GM18907 (cell line): Measurements from ENCODE around the gene TCEANC2.
"Not testable (repeated sequence)": the region's sequence is repeated elsewhere in the genome, so short reads cannot be mapped to it uniquely, and the experiment has no call there.

Source experiments
- ATAC-seq: cut with Tn5 transposase; IDR thresholded peaks from one replicate; pipeline ENCODE4 v1.9.1; 2021; ENCODE audit warnings: mild to moderate bottlenecking, moderate library complexity; ENCODE audit not compliant: unreplicated experiment

The TCEANC2 gene

DNA sequence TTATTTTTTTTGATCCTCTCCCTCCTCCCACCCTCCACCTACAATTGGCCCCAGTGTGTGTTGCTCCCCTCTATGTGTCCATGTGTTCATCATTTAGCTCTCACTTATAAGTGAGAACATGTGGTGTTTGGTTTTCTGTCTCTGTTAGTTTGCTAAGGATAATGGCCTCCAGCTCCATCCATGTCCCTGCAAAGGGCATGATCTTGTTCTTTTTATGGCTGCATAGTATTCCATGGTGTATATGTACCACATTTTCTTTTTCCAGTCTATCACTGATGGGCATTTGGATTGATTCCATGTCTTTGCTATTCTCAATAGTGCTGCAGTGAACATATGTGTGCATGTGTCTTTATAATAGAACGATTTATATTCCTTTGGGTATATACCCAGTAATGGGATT is 28.6 kb upstream of the TCEANC2 start:
- not testable (repeated sequence) for ATAC-seq

DNA sequence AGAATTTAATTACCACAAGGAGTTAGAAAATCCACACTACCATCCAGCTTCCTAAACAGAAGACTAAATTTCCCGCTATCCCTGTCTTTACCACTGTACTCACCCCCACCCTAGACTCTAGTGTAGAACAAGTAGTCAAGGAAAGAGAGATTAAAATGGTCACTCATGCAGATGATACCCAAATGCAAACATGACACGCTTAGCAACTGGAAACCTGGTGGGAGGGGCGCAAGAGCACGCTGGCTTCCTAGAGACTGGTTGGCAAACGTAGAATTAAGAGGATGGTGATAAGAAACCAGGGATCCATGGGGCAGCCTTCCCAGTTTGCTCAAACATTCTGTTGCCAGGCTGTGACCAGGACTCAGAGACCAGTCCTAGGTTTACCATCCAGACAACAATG is 25.6 kb upstream of the TCEANC2 start:
- no peak for ATAC-seq

DNA sequence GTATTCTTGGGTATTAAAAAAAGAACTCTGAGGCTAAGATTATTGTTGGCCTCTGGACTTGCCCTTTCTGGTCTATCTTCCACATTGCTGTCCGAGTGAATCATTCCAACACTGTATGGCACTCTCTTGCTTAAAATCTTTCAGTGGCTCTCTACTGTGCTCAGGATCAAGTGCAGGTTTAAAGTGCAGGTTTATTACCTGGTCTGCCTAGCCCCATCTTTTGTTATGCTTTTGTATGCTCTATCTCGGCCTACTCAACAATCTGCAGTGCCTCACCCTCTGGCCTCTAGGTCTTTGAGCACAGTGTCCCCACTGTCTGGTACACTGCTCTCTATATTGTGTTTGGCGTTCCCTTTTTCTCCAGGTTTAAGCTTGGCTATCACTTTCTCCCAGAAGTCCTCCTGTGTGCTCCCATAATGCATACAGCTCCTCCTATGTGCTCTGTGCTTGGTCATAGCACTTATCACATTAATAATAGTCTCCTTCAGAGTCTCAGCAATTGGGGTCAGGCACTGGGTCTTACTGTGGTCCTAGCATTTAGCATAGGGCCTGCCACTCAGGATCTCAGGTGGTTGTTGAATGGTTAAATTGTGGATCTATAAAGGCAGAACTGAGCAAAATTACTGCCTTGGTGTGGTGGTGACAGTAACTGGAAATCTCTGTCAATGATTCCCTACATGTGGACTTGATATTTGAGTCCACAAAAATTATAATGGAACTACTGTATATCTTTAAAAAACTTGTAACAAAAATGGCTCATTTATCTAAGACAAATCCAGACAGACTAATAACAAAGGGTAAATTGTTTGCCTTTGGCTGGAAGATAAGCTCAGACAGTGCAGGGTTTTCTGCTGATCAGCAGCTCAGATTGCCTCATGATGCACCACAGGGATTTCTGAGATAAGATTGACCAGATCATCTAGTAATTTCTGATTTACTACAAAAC is 24.8 kb upstream of the TCEANC2 start:
- ATAC-seq: no peak

DNA sequence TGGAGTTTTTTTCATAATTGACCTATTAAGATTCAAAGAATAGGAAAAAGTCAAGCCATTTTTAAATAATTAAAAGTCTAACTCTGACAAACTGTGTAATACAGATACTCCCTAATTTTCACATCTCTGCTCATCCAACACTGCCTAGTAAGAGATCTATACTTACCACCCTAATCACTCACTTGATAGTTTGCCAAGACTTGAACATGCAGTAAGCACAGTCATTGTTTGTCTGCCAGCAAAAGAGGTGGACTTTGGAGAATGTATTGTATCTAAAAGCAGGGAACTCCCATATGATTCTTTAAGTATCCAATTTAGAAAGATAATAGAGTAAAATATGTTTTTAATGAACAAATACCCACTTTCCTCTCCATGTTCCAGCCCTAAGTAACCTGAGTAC is 15.9 kb upstream of the TCEANC2 start:
- no peak for ATAC-seq

DNA sequence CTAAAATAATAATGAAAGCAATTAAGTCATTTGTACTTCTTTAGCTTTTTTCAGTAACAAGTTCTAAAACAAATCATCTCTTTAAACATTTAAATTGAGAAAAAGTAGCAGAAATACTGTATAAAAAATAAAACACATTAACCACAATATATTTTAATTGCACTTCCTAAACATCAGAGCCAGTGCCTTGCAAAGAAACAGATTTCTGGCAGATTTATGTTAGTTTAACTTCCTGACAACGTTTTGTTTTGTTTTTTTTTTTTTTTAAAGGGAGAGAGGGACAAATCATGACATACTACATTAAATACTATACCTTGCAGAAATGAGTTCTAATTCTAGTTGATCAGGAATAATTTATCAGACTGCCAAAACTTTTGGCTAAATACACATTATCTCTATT is 11.6 kb upstream of the TCEANC2 start:
- ATAC-seq: no peak

DNA sequence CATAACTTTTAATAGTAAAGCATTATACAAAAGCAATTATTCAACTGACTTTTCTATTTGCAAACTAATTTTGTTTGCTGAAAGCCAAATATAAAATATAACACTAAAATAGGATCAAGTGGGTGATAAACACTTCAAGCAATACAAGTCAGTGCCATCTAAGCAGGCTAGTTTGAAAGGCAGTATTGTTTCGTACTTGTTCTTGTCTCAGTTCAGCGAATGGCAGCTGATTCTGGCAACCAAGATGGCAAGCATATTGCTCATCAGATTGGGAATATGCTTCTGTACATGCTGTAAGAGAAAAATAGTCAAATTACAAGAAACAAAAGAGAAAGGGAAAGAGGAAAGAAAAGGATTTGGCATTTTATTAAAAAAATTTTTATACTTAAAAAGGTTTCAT is 7.9 kb upstream of the TCEANC2 start:
- no peak for ATAC-seq

DNA sequence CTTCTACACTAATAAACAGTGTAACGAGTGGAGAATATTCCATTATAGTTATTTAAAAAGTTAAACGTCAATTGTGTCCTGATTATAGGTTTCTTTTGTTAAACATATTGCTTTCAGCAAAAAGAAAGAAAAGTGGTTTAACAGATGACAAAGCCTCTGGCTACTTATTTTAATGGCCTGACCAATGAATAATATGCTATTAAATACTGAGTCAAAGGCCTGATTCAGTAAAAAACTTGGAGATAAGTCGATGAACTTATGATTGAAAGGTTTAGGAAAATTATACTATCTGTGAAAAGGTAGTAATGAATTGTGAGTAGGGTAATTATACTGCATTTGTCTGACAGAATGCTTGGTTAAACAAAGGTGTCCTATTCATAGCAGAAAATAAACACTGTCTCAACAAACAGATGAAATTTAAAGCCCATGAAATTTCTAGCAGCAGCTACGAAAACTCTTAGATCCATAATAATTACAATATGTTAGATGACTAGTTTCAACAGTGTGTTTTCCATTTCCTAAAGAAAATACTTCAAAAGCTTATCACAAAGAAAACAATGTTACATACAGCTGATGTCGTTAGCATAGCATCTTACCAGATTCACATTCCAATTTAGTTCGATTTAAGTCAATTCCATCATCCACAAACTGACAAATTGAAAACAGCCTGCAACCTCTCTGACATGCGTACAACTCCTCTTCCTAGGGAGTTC is 6.6 kb upstream of the TCEANC2 start:
- no peak for ATAC-seq

DNA sequence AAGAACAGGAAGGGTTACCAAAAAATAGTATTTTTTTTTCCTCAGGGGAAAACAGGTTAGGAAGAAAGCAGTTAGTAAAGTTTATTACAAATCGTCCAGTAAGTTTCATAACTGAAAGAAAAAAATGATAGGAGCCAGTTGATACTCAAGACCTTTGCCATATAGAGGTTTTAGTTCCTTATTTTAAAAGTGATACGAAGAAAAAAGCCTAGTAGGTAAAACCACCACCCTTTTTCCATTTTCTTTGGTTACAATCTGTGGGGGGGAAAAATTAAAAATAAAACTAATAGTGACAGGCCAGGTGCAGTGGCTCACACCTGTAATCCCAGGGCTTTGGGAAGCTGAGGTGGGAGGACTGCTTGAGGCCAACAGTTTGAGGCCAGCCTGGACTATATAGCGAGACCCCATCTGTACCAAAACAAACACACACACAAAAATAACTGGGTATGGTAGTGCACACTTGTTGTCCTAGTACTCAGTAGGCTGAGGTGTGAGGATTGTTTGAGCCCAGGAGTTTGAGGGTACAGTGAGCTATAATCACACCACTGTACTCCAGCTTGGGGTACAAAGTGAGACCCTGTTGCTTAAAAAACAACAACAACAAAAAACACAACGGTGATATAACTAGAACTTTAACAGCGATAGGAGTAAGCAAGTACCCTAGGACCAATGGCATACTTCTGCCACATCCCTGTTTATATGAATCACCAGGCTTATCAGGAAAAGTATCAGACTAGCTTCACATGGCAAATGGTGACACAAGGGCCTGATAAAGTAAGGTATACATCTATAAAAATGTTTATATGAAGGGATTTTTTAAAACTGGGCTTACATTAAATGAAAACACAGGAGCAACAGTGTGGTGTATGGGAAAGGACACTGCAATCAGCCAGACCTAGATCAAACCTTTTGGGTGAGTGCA is 5.8 kb upstream of the TCEANC2 start:
- ATAC-seq: no peak

DNA sequence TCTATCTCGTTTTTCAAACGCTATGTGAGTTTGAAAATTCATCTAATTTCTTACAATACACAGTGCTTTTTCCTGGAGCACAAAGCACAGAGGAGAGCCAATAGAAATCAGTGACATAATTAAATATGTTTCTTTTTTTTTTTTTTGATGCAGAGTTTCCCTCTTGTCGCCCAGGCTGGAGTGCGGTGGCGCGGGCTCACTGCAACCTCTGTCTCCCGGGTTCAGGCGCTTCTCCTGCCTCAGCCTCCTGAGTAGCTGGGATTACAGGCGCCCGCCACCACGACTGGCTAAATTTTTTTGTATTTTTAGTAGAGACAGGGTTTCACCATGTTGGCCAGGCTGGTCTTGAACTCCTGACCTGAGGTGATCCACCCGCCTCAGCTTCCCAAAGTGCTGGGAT is 3.0 kb upstream of the TCEANC2 start:
- not testable (repeated sequence) for ATAC-seq

DNA sequence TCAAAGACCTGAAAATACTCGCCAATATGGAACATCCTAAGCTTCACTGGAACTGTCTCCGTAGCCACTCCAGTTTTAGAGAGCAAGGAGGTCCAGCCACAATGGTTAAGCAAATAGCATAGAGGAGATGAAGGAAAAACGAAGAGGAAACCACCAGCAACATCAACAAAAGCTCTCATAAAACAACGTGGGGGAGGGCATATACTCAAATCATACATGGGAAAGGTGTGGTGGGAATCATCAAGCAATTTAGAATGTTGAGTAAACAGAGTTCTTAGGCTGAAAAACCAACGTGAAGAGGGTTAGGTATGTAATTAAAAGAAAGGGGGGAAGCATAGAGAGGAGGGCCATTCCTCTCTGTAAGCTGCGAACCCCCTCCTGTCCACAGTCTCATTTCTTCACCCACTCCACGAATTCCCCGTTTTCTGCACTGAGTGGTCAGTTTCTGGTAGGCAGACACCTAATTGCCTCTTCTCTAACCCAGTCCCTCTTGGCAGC is 1.4 kb upstream of the TCEANC2 start:
- no peak for ATAC-seq

DNA sequence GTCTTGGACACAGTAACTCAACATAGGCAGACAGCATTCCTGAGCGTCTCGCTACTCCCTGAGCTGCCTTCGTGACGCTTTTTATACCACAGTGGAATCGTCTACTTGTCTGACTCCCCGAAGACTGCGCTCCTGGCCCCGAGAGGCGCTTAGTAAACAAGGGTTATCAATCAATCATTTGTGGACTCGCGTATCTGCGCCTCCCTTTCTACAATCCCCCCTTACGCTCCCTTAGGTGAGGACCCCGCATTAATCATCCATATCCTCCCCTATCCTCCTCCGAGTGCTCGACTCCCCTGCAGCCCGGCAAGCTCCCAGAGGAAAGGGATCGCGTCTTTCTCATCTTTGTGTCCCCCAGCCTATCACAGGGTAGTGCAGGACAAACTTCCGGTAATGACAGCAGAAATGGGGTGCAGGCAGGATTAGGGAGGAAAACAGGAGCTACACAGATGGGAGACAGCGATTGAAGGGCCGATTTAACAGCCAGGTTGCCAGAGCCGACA is 926 bp upstream of the TCEANC2 start:
- ATAC-seq: peak; percentile 24

DNA sequence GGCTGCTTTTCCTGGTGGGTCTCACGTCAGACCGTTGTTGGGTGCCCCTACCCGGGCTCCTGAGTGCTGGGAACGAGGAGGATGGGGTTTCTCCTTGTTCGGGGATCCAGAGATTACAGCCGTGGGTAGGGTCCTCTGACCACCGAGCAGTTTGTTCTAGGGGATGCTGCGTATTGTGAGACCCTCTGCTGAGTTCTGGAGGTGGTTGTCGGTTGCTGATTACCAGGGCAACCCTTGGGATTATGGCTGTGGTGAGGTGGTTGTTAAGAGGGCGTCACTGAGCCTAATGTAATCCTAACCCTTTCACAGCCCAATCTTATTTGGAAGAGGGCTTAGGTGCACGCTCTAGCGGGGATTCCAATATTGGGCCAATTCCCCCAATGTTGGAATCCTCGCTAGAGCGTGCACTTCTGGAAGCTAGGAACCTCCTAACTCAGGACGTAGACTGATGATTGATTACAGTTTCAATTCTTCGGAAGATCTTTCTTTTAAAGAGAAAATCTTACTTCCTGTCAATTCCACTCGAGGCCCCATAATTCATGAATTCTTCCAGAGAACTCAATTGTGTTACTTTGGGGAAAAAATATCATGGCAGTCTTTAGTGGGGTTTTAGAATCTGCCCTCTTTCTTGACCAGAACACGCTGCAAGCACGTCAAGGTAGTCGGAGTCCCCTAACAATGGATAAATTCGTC is 483 bp downstream of the TCEANC2 start:
- no peak for ATAC-seq

DNA sequence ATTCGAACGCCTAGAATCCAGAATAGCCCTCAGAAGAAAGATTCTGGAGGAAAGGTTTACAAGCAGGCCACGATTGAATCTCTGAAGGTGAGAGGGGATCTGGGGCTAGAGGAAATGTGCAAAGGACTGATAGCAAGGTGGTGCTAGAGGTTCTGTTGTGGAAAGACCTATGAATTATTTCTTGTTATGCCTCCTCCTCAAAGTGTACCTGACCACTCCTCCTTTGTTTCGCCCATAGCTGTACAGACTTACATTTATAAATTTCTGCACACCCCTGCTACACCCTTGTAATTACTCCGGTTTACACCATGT is 986 bp downstream of the TCEANC2 start:
- ATAC-seq: no peak

DNA sequence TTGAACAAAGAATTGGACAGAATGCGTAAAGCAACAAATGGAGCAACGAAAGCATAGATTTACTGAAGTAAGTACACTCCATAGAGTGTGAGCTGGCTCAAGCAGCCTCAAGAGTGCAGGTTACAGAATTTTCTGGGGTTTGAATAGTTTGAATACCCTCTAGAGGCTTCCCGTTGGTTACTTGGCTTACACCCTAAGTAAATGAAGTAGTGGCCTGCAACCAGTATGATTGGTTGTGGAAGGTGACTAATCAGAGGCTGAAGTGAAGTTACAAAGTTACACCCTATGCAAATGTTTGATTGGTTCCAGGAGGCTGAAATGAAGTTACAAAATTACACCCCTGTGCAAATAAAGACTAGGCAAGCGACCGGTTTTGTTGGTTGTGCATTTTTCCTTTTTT is 10.9 kb downstream of the TCEANC2 start:
- no peak for ATAC-seq

DNA sequence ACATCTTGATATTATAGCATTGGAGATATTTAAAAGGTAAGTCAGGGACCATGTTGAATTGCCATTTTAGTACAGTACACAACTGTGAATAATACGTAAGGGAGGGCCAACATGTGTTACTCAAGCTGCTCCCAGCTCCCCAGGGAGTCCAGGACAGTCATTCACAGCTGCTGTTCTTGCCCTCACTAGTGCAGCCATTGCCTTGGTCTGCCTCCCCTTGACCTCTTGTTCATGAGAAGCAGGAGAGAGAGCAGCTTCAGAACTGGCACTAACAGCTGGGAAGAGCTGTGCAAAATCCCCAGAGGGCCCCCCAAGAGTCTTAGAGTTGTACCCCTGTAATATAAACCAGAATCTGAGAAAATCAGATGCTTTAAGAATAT is 16.4 kb downstream of the TCEANC2 start:
- peak; percentile 17 for ATAC-seq

DNA sequence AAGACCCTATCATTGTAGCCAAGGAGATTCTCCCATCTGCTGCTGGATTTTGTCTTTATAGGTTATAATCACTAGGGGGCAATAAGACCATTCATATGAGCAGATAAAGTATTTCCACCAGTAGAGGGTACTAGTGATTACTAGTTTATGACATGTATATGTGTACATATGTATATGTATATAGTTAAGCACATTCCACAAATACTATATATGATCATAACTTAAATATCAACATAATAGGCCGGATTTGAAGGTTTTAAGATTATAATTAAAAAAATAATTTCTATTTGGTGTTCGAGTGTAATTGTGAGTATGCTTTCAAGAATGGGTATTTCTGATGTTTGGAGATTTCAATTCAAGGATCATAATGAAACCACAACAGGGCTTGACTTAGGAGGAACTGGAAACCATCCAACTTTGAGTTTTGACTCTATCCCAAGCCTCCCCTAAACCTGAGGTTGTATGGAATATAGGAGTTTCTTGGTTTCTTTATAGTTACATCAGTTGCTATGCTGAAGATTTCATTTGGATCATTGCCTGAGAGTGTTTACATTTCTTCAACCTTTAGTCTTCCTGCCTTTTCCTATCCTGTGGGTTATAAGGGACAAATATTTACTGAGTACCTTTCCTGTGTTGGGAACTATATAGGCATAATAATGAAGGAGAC is 16.9 kb downstream of the TCEANC2 start:
- ATAC-seq: peak; percentile 65

DNA sequence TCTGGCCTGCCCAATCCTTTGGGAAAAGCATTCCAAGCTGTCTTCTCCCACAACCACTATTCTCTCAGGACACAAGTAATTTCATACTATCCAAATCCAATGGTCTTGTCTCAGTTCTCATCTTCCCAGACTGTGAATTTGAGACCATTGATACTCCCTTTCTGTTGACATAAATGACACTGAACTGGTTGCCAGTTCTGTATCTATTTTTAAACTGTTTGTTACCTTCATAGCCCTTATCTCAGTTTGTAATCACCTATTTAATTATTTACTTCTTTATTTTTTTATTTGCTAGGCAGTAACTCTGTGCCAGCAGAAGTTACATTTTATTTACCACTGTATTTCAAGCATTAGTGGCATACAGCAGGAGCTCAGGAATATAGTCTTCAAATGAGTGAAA is 24.0 kb downstream of the TCEANC2 start:
- ATAC-seq: no peak

DNA sequence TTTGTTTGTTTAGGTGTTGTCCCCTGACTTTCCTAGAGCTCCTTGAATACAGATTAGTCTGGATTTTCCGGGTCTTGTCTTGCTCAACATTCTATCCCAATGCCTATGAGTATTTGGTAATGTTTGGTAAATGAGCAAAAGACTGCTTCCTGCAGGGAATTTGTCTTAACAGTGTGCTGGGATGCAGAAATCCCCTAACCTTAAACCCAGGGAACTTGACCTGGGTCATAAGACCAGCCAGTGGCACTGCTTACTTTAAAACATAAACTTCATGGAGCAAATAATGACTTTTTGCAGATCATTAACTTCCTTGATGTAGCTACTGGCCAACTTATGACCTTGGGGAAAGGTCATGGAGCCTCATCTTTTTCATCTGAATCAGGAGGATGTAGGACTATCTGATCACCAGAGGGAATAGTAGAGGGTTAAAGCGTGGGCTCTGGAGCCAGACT is 27.2 kb downstream of the TCEANC2 start:
- no peak for ATAC-seq

DNA sequence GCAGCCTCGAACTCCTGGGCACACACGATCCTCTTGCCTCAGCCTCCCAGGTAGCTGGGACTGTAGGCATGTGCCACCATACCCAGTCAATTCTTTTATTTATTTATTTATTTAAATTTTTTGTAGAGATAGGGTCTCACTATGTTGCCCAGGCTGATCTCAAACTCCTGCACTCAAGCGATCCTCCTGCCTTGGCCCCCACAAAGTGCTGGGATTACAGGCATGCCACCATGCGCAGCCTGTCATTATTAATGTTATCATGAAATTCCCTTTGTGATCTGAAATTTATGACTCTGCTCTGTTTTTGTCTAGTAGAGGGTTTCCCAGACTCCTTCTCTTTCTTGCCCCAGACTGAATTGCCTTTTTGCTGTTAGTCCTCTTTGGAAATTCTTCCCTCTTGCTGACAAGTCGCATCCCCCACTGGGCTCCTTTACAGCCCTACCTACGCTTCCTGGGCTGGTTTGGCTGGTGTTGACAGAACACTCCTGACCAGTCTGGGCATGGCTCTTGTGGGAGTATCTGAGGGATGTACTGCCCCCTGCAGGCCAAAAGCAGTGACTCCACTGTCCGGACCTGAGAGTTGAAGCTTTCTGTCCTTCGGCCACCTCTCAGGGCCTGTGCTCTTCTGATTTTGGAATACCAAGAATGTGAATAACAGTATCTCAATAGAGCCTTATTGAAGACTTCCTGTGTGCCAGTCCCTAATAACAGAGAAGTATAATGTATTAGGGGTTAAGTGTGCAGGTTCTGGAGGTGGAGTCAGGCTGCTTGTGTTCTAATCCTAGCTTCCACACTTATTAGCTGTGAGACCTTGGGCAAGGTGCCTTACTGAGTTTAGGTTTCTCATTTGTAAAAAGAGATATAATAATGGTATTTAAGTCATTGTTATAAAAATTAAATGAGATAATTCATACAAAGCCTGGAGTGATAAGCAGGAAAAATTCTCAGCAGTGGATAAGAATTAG is 28.2 kb downstream of the TCEANC2 start:
- peak; percentile 73 for ATAC-seq
